ENCODE measurements around the gene CACNA1I. TPM values are rescaled to one million over a fixed set of nuclear protein-coding genes. Genes with fewer than 3 reads are reported as not detected.
A peak's percentile ranks its signal among the peaks of the same experiment; 100 is the strongest.

CACNA1I gene
- total RNA-seq, 1 donor from 2014 or later: 0.02 TPM

DNA sequence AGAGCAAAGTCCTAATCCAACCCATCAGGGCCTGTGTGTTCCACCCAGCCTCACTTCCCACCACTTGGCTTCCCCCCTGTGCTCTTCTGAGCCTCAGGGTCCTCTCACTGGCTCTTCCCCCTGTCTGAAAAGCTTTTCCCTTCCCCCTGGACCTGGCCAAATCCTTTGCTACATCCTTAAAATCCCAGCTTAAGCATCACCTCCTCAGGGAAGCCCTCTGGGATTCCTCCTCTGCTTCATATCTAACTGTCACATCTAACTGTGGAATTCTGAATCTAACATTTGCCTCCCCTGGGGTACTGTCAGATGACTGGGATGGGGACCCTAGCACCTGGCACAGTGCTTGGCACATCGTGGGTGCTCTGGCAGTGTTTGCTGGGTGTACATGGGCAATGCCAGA, 985 bp downstream of the CACNA1I start:
- Mint-ChIP-seq H3K4me1 (ENCODE audit: low read depth) (peaks cover 16% of the 10 kb centered on the region), H3K4me3 (ENCODE audit: unreplicated experiment) (no peak overlapping the region), H3K9me3 (ENCODE audit: low read depth) (no peaks in the 10 kb centered on the region), H3K27me3 (ENCODE audit: low read depth) (no peaks in the 10 kb centered on the region), H3K36me3 (ENCODE audit: low read depth) (no peaks in the 10 kb centered on the region), H3K27ac (ENCODE audit: unreplicated experiment) (no peak overlapping the region)
- TF ChIP-seq, protein P1, sequence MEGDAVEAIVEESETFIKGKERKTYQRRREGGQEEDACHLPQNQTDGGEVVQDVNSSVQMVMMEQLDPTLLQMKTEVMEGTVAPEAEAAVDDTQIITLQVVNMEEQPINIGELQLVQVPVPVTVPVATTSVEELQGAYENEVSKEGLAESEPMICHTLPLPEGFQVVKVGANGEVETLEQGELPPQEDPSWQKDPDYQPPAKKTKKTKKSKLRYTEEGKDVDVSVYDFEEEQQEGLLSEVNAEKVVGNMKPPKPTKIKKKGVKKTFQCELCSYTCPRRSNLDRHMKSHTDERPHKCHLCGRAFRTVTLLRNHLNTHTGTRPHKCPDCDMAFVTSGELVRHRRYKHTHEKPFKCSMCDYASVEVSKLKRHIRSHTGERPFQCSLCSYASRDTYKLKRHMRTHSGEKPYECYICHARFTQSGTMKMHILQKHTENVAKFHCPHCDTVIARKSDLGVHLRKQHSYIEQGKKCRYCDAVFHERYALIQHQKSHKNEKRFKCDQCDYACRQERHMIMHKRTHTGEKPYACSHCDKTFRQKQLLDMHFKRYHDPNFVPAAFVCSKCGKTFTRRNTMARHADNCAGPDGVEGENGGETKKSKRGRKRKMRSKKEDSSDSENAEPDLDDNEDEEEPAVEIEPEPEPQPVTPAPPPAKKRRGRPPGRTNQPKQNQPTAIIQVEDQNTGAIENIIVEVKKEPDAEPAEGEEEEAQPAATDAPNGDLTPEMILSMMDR (IDR thresholded peaks at IDR 0.05): no peak
- no peak for DNase-seq (ENCODE audit: low spot score)

DNA sequence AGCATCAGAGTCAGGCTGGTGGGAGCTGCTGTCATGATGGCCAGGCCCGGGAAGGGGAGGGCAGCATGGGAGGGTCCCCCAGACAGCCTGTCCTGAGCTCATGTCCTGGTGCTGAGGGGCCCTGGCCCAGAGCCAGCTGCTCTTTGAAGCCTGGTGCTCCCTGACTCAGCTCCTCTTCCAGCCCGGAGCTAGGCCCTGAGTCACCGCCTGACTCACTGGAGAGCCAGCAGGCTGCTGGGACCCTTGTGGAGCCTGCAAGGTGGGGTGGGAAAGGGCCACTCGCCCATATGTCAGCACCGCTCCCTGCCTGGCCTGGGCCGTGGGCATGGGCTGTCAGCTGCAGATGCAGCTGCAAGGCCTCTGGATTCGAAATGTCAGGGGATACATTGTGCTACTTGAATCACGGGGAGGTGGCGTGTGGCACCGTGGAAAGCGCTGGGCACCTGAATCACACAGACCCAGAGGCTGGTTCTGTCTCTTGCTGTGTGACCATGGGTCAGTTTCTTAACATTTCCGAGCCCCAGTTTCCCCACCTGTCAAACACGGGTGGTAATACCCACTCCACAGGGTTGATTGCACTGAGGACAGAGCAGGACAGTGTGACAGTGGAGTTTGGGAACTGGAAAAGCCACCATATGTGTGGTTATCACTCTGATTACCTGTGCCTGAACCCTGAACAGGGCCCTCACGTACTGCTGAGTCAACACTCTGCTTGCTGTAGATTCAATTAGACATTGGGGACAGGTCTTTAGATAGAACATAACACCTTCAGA, 4.4 kb downstream of the CACNA1I start:
- Mint-ChIP-seq H3K36me3 (ENCODE audit: low read depth) (no peaks in the 10 kb centered on the region), H3K27ac (ENCODE audit: unreplicated experiment) (no peak overlapping the region), H3K9me3 (ENCODE audit: low read depth) (no peaks in the 10 kb centered on the region), H3K27me3 (ENCODE audit: low read depth) (peaks cover 9% of the 10 kb centered on the region), H3K4me3 (ENCODE audit: unreplicated experiment) (no peak overlapping the region), H3K4me1 (ENCODE audit: low read depth) (peaks cover 17% of the 10 kb centered on the region)
- DNase-seq (ENCODE audit: low spot score): peak; percentile 88
- TF ChIP-seq, protein P1 (IDR thresholded peaks at IDR 0.05): no peak

DNA sequence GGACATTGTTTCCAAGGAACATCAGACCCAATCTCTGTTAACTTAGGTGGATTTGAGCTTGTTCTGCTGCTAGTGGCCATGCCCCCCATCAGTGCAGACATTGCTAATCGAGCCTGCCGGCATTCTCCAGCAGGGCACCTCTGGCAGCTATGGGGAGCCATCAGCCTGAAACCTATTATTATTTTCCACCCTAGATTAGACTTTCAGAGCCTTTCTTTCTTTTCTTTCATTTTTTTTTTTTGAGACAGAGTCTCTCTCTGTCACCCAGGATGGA, 4.9 kb downstream of the CACNA1I start:
- no peak for DNase-seq (ENCODE audit: low spot score)
- Mint-ChIP-seq H3K27ac (ENCODE audit: unreplicated experiment) (no peak overlapping the region), H3K36me3 (ENCODE audit: low read depth) (no peaks in the 10 kb centered on the region), H3K4me1 (ENCODE audit: low read depth) (peaks cover 22% of the 10 kb centered on the region), H3K9me3 (ENCODE audit: low read depth) (no peaks in the 10 kb centered on the region), H3K27me3 (ENCODE audit: low read depth) (peaks cover 9% of the 10 kb centered on the region), H3K4me3 (ENCODE audit: unreplicated experiment) (no peak overlapping the region)
- TF ChIP-seq, protein P1 (IDR thresholded peaks at IDR 0.05): no peak

DNA sequence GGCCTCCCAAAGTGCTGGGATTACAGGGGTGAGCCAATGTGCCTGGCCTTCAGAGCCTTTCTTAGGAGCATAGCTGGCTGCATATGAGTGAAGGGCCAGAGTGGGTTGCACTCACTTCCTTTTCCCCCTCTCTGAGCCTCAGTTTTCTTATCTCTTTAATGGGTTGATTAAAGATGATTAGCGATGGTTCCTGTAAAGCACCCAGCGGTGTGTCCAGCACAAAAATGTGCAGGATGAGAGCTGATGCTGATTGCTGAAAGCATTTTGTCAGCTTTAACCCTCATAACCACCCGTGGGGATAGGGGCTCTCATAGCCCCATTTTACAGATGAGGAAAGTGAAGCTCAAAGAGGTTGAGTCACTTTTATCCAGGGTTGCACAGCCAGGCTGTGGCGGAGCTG, 5.5 kb downstream of the CACNA1I start:
- H3K4me3 Mint-ChIP-seq (ENCODE audit: unreplicated experiment): no peak overlapping the region
- no peak for DNase-seq (ENCODE audit: low spot score)
- TF ChIP-seq, protein P1 (IDR thresholded peaks at IDR 0.05): no peak

DNA sequence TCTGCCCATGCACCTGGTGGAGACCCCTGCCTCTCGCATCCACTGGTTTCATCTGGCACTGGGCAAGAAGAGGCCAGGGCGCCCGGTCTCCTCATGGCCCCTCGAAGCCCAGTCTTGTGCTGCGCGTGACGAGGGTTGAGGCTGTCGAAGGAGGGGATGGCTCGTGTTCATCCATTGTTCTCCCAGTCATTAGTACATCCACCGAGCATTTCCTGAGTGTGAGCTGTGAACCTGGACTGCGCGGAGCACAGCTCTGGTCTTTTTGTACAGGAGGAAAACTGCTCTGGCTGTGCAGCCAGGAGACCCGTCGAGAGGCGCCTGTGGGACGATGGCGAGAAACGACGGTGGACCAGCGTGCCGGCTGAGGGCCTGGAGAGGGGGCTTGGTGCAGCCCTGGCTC, 6.8 kb downstream of the CACNA1I start:
- no peak for DNase-seq (ENCODE audit: low spot score)
- TF ChIP-seq, protein P1 (IDR thresholded peaks at IDR 0.05): no peak
- Mint-ChIP-seq H3K9me3 (ENCODE audit: low read depth) (no peaks in the 10 kb centered on the region), H3K27me3 (ENCODE audit: low read depth) (peaks cover 14% of the 10 kb centered on the region), H3K36me3 (ENCODE audit: low read depth) (no peaks in the 10 kb centered on the region), H3K4me3 (ENCODE audit: unreplicated experiment) (no peak overlapping the region), H3K27ac (ENCODE audit: unreplicated experiment) (no peak overlapping the region), H3K4me1 (ENCODE audit: low read depth) (peaks cover 22% of the 10 kb centered on the region)

More for the DNA sequence above, 5.5 kb downstream of the CACNA1I start:
- Mint-ChIP-seq H3K27ac (ENCODE audit: unreplicated experiment) (no peak overlapping the region), H3K4me1 (ENCODE audit: low read depth) (peaks cover 22% of the 10 kb centered on the region), H3K36me3 (ENCODE audit: low read depth) (no peaks in the 10 kb centered on the region), H3K27me3 (ENCODE audit: low read depth) (peaks cover 9% of the 10 kb centered on the region), H3K9me3 (ENCODE audit: low read depth) (no peaks in the 10 kb centered on the region)
